ENCODE results near the gene RPL9. TPM values are rescaled to one million over a fixed set of nuclear protein-coding genes. Genes with fewer than 3 reads are reported as not detected.

The RPL9 gene
- total RNA-seq, 1 donor from 2014 or later = 1,349 TPM

- peak within 1 kb of the TSS; percentile 19 for H3K27ac Mint-ChIP-seq
- peak within 1 kb of the TSS; percentile 5 for H3K4me3 Mint-ChIP-seq (ENCODE audit: low read depth)
- H3K9me3 Mint-ChIP-seq (ENCODE audit: low read depth) = no peaks in the 10 kb centered on the region
- H3K27me3 Mint-ChIP-seq = no peaks in the 10 kb centered on the region
- TF ChIP-seq CTCF (IDR thresholded peaks at IDR 0.05; ENCODE audit: unreplicated experiment) = no peak
- no peaks in the 10 kb centered on the region for H3K36me3 Mint-ChIP-seq (ENCODE audit: insufficient read depth)
- DNase-seq (ENCODE audit: low spot score, unreplicated experiment) = no peak
- peaks cover 10% of the 10 kb centered on the region for H3K4me1 Mint-ChIP-seq (ENCODE audit: low read depth)
Measured at GRCh38 chr4:39406763-39407583, 51.7 kb downstream of the RPL9 start, which contains the start of gene KLB. KLB (plus strand) TSS chr4:39406930; CDS start chr4:39406950, 20 bp downstream.

Small RNA genes within 50 kb of the gene (microRNA-seq; reads per million reads assigned to microRNA genes)
- gene MIR5591 (ENCODE audit: borderline number of aligned reads, unreplicated experiment) = not detected

Other genes starting within 250 kb of the RPL9 start
- 46.8 and 58.6 TPM in 2 replicates for gene RFC1, start 92.6 kb downstream of the RPL9 start, total RNA-seq
- gene KLB, start 52.0 kb downstream of the RPL9 start, total RNA-seq = 0.36 and 0.43 TPM in 2 replicates
- gene LIAS, start 134 bp upstream of the RPL9 start, total RNA-seq = 17.0 and 18.4 TPM in 2 replicates
- 518 and 607 TPM in 2 replicates for gene UGDH, start 68.5 kb upstream of the RPL9 start, total RNA-seq
- gene SMIM14, start 179.9 kb upstream of the RPL9 start, total RNA-seq = 61.0 and 70.1 TPM in 2 replicates
- gene UBE2K, start 239.2 kb upstream of the RPL9 start, total RNA-seq = 105 and 110 TPM in 2 replicates

Measured in progenitor cell of endocrine pancreas (in vitro differentiated cells).